ENCODE data around the gene PPP1R27.

The PPP1R27 gene

DNA sequence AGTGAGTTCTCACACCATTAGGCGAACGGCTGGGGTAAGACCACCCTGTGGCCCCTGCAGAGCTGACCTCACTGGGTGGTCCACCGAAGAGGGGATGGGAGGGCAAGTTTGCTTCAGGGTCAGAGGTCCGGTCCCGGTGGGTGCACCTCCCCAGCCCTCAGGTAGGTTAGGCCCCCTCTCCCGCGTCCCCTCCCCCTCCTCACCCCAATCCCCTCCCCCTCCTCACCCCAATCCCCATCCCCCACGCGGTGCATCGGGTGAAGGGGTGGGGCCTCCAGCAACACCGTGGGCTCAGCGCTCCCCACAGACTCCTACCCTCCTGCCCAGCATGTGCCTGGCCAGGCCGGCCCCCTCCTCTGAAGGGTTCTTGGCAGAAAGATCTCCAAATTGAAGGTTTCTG, 15.1 kb downstream of the PPP1R27 start:
- no peak for FAIRE-seq

DNA sequence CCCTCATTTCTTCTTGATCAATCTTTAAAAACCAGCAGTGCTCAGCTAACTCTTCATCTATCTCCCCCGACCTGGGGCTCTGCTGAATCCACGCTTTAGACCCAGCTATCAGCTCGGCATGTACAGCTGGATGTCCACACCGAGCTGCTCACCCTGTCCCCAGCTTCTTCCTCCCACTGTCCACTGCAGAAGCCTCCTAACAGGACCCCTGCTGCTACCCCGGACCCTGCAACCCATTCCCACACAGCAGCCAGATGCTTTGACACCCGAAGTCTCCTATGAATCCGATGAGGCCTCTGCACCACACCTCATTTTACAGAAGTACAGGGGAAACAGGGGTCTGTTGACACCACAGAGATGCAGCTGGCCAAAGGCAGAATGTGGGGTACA, 17.1 kb downstream of the PPP1R27 start:
- FAIRE-seq, result no peak

DNA sequence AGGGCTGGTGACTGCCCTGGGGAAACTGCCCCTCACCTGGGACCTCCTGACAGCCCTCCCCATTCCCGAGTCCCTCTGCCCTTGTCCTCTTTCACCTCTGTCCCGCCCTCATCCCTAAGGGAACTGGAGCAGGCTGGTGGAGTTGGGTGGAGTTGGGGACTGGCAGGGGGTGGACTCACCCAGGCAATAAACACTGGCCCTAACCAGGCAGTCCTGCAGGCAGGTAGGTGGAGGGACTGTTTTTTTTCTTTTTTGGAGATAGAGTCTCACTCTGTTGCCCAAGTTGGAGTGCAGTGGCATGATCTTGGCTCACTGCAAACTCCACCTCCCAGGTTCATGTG, 19.2 kb downstream of the PPP1R27 start:
- no peak for FAIRE-seq

DNA sequence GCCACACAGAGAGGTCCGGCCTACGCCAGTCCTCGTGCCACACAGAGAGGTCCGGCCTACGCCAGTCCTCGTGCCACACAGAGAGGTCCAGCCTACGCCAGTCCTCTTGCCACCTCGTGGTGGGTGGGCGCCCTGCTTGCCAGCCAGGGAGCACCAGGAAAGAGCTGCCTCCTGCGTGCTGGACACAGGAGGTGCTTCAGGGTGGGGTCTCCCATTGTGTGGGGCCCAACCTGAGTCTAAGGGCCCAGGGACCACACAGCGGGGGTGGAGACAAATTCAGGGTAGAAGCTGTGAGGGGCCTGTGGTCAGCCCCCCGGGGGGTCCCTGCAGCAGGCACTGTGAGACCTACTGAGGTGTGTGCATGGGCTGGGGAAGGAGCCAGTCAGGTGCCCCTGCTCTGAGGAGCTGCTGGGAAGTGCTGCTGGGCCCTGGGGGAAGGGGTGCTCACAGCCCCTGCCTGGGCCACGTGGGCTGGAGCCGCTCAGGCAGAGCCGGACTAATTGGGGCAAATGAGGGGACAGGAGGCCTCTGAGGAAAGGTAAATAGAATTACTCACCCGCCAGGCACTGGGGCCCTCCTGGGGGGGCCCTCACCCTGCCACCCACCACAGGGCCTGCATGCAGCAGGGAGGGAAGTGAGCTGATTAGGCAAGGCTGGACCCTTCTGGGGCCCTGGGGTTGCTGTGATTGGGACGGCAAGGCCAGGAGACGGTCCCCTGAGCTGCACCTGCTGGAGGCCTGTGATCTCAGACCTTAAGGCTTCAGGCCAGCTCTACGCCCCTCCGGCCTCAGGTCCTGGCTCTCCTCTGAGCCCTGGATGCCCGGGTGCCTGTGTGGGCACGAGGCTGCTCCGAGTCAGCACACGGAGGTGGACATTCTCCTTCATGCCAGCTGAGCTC, 19.9 kb downstream of the PPP1R27 start:
- FAIRE-seq, result no peak

DNA sequence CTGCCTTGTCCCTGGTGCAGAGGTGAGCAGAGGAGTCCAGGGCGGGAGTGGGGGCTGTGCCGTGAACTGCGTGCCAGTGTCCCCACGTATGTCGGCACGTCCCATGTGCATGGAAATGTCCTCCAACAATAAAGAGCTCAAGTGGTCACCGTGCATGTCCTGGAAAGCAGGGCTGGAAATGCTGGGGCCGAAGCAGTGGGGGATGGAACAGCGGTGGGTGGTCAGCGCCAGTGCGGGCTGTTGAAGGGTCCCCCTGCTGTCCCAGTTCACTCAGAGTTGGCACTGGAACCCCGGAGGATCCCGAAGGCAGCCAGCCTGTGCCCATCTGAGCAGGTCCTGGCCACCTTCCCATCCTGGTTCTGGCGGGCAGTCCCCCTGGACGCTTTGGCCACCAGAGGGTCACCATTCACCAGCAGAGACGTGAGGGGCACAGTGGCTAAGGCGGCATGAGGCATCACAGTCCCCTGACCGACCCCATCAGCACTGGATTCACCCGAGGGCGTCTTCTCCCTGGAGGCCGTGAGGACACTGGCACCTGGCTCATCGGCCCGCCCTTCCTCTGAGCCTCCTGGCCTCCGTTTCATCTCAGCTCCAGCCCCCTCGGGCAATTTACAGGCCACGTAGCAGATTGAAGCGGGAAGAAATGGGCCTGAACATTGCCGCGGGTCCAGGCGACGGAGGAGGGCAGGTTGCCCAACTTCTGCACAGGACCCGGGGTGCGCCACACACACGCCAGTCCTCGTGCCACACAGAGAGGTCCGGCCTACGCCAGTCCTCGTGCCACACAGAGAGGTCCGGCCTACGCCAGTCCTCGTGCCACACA, 20.8 kb downstream of the PPP1R27 start:
- no peak for FAIRE-seq

DNA sequence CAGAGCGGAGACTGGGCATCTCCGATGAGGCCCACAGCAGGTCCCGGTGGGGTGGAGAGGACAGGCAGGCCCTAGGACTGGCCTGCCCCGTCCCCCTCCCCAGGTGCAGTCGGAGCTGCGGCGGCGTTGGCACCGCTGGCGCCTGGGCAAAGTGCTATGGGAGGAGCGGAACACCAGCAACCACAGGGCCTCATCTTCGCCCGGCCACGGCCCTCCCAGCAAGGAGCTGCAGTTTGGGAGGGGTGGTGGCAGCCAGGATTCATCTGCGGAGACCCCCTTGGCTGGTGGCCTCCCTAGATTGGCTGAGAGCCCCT, 21.5 kb downstream of the PPP1R27 start:
- FAIRE-seq, result no peak

DNA sequence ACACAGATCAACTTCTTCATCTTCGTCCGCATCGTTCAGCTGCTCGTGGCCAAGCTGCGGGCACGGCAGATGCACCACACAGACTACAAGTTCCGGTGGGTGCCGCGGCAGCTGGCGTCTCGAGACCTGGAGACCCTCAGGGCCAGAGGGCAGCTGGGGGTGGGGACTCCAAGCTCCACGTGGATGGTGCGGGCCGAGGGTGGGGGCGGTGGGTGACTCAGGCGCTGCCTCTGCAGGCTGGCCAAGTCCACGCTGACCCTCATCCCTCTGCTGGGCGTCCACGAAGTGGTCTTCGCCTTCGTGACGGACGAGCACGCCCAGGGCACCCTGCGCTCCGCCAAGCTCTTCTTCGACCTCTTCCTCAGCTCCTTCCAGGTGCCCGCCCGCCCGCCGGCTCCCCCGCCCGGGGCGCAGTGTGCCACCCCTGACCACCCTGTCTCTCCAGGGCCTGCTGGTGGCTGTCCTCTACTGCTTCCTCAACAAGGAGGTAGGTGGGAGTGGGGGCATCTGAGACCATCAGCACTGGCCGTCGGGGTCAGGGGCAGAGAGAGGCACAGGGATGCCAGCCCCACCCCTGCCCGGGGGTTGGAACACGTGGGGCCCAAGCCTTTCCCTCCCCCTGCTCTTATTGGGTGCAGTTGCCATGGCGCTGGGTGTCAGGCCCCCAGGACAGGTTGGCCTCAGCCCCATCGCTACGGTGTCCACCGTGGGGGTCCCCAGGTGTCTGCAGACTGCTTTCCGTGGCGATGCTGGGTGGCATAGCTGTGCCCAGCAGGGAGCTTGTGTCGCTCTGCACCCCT, 22.1 kb downstream of the PPP1R27 start:
- FAIRE-seq, result no peak

DNA sequence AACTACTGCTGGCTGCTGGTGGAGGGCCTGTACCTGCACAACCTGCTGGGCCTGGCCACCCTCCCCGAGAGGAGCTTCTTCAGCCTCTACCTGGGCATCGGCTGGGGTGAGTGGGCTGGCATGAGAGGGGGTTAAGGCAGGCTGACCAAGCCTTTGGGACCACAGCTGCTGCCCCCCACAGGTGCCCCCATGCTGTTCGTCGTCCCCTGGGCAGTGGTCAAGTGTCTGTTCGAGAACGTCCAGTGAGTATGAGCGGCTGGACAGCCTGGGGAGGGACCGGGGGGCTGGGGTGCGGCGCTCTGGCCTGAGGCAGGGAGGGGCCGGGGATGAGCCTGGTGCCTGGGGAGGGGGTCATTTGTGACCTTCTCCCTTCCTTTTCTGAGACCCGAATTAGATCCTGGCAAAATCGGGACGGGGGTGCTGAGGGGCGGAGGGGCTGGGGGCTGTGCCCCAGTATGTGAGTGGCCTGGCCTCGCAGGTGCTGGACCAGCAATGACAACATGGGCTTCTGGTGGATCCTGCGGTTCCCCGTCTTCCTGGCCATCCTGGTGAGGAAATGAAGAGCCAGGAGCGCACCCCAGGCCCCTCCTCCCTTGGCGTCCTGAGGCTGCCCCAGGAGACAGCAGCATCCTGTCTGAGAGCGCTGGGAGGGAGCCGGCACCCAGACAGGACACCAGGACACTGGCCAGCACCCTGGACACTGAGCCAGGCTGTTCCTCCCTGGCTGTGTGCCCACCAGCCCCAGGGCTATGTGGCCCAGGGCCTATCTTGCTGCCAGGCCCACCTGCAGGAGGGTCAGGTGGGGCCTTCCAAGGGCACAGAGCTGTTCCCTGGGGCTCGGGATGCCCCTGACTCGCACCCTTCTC, 22.9 kb downstream of the PPP1R27 start:
- no peak for FAIRE-seq

DNA sequence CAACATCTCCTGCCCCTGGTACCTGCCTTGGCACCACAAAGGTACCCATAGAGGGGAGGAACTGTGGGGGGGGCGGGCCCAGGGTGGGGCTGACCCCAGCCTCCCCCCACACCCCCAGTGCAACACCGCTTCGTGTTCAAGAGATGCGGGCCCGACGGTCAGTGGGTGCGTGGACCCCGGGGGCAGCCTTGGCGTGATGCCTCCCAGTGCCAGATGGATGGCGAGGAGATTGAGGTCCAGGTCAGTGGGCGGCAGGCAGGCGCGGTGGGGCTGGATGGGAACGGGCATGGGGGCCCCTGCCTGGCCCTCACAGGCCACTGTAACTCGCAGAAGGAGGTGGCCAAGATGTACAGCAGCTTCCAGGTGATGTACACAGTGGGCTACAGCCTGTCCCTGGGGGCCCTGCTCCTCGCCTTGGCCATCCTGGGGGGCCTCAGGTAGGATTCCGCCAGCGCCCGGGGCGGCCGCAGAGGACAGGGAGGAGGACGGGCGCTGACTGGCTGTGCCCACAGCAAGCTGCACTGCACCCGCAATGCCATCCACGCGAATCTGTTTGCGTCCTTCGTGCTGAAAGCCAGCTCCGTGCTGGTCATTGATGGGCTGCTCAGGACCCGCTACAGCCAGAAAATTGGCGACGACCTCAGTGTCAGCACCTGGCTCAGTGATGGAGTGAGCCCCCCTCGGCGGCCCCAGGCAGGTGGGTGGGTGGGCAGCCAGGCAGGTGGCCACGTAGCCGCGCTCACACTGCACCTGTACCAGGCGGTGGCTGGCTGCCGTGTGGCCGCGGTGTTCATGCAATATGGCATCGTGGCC, 23.8 kb downstream of the PPP1R27 start:
- FAIRE-seq, result no peak

DNA sequence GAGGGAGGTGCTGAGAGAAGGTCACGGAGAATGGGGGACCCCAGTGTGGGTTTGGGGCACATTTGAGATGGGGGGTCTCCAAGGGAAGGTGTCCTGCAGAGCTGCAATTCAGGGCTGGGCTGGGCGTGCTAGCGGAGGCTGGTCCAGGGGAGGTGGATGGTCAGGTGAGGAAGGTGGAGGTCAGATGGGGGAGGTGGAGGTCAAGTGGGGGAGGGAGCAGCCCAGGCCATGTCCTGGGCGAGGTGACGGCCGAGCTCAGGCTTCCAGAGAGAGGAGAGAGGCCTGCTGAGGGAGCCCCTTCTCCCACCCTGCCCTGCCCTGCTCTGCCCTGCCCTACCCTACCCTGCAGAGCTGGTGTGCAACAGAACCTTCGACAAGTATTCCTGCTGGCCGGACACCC, 24.4 kb downstream of the PPP1R27 start:
- FAIRE-seq, result no peak

DNA sequence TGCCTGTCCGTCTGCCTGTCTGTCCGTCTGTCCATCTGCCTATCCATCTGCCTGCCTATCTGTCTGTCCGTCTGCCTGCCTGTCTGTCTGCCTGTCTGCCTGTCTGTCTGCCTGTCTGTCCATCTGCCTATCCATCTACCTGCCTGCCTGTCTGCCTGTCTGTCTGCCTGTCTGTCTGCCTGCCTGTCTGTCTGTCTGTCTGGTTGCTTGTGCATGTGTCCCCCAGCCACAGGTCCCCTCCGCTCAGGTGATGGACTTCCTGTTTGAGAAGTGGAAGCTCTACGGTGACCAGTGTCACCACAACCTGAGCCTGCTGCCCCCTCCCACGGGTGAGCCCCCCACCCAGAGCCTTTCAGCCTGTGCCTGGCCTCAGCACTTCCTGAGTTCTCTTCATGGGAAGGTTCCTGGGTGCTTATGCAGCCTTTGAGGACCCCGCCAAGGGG, 25.3 kb downstream of the PPP1R27 start:
- no peak for FAIRE-seq

DNA sequence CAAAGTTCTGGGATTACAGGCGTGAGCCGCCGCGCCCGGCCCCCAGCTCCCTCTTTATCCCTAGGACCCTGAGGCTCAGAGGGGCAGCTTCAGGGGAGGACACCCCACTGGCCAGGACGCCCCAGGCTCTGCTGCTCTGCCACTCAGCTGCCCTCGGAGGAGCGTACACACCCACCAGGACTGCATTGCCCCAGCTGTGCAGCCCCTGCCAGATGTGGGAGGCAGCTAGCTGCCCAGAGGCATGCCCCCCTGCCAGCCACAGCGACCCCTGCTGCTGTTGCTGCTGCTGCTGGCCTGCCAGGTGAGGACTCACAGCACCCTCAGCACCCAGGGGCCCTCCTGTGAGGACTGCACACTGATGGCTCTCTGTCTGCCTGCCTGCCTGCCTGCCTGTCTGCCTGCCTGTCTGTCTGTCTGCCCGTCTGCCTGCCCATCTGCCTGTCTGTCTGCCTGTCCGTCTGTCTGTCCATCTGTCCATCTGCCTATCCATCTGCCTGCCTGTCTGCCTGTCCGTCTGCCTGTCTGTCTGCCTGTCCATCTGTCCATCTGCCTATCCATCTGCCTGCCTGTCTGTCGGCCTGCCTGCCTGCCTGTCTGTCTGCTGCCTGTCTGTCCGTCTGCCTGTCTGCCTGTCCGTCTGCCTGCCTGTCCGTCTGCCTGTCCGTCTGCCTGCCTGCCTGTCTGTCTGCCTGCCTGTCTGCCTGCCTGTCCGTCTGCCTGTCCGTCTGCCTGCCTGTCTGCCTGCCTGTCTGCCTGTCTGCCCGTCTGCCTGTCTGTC, 25.9 kb downstream of the PPP1R27 start:
- no peak for FAIRE-seq

DNA sequence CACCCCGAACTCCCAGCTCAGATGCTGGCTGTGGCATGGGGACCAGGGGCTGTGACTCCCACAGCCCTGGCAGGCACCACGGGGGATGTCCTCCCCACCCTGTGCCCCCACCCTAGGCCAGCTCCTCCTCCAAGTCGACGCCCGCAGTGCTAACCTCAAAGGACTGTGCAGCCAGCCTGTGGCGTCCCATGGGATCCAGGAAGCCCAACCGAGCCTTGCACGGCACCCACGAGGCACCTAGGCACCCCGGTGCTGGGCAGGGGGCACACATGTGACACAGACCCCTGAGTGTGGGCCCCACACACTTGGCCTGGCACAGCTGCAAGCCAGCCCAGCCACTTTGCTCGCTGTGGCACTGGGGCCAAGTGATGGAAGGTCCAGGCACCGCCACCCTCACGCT, 27.0 kb downstream of the PPP1R27 start:
- no peak for FAIRE-seq

DNA sequence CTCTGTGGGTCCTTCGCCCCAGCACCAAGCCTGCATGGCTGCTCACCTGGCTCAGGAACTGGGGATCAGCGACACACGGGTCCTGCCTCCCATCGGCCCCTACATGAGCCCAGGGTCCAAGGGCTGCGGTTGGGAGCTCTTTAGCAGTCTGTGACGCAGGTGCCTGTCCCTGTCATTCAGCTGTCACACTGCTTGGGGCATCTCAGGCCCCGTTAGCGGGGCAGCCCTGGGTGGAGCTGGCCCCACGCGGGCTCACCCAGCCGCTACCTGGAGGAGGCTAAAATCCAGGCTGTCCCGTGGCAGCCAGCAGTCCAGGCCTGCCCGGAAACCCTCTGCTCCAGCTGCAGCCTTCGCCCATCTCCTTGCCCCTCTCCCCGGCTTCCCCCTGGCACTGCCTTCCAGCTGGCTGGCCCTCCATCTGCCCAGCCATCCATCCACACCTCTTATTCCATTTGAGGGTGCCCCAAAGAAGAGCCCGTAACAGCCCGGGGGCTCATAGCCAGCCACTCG, 27.6 kb downstream of the PPP1R27 start:
- no peak for FAIRE-seq

DNA sequence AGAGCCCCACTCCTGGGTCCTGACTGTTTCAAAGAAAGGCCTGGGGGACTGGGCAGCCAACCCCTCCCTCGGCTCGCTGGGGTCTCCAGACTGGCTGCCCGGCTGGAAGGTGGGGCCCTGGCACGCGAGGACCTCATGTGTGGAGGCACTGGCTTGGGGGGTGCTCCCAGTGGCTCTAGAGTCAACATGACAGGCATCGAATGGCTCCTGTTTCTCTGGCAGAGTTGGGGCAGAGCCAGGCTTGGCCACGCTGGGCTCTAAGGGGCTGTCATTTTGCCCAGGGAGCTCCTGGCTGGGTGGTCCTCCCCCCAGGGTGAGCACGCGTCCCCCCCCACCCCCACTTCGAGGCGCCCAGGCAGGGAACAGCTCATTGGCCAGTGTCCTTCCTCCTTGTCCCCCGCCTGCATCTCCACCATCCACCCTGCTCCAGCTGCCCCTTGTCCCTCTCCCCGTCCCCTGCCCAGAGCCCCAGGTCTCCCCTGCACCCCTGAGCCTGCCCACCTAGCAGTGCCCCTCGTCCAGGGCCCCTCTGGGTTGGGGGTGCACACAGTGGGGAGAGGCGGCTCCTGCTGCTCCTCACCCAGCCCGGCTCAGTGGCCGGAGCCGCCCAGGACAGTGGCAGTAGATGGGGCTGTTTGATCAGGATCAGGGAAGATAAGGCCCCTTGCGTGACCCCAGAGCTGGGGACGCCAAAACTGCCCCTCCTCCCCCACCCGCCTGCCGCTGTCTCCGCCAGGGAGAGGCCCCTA, 28.2 kb downstream of the PPP1R27 start:
- FAIRE-seq, result no peak

DNA sequence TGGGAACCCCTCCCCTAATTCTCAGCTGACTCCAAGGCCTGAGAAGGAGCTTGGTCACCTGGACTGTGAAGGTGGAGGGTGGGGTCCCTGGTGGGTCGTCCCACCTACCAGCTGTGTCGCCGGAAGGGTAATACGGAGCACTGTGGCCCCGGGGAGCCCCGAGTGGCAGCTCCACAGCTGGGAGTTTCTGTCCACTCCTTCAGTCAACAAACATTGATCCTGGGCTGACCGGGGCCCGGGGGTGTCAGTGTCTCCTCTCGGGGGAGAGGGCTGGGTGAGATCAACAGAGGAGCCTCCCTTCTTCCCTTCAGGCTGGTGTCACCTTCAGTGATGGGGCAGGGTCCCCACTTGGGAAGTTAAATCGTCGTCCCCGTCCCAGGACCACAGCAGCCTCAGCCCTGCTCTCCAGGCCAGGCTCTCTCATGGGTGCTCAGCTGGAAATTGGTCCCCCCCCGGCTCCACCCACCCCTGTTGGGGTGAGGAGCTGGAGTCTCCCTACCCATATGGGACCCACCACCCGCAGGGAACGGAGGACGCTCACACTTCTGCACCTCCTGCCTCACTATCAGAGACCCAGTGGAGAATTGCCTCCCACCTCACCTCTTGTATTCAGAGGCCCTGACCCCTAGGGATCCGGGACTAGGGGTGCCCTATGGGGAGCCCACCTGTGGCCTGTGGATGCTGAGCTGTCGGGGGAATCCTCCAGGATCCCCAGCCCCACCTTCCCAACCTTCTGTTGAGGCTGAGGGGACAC, 29.0 kb downstream of the PPP1R27 start:
- FAIRE-seq, result no peak

DNA sequence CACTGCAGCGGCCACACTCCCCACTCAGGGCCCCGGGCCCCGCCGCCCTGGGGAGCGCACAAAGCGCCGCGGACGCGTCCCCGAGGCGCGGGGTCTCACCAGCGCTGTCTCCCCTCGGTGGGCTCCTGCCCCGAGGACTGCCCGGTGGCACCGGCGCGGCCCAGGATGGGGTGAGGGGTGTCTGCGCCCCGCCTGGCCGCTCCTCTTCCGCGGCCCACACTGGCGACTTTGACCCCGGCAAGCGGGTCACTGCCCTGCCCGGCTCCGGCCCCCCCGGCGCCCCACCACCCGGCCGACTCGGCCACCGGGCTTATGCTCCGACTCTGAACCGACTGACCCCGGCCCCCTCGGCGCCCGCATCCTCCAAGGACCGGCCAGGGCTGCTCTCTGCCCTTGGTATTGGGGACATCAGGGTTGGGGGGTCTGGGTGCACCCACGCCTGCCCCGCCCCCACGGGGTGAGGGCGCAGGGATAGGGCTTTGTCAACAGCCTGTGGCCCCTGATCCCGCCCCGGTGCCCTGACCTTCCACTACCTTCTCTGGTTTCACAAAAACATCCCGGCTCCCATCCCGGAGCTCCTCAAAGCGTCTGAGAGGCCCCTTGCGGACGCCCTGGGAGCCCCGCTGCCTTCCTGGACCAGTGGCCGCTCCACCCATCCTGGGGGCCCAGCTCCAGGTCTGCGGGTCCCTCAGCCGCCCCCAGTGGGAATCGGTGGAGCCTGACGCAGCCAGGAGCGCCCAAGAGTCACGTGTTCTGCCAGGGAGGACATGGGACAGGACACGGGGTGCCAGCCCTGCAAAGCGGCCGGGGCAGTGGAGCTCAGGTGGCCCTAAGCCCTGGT, 30.1 kb downstream of the PPP1R27 start:
- FAIRE-seq, result no peak
